Osteoblast (primary cell): ENCODE results near the gene PLEKHA6. TPM values are rescaled to one million over a fixed set of nuclear protein-coding genes. Genes with fewer than 3 reads are reported as not detected.

Experiments
- DNase-seq: peaks from one replicate; pipeline ENCODE4 v3.0.0; 2011; ENCODE audit warnings: low spot score, mixed read lengths; ENCODE audit not compliant: insufficient read length; ENCODE audit errors: missing footprints
- H2AFZ ChIP-seq: 2 replicates; pipeline ENCODE4 v1.6.0; 2011; ENCODE audit warnings: mild to moderate bottlenecking, low read length
- H3K27ac ChIP-seq: 2 replicates; pipeline ENCODE4 v1.5.1; 2011; ENCODE audit warnings: mild to moderate bottlenecking, low read depth, low read length, moderate library complexity
- H3K27me3 ChIP-seq: 2 replicates; pipeline ENCODE4 v1.6.0; 2012; ENCODE audit warnings: mild to moderate bottlenecking, control low read depth, inconsistent platforms, low read length, moderate library complexity; ENCODE audit not compliant: insufficient read depth
- H3K36me3 ChIP-seq: 2 replicates; pipeline ENCODE4 v1.5.1; 2011; ENCODE audit warnings: mild to moderate bottlenecking, low read length, control low read depth, moderate library complexity; ENCODE audit not compliant: insufficient read depth
- H3K4me1 ChIP-seq: 2 replicates; pipeline ENCODE4 v1.5.1; 2011; ENCODE audit warnings: mild to moderate bottlenecking, low read length, control low read depth, moderate library complexity; ENCODE audit not compliant: insufficient read depth
- H3K4me2 ChIP-seq: 2 replicates; pipeline ENCODE4 v1.6.0; 2011; ENCODE audit warnings: mild to moderate bottlenecking, low read length; ENCODE audit not compliant: insufficient read depth
- H3K4me3 ChIP-seq: fragments of 200-600 bp; sonication (generic); 3 replicates; pipeline ENCODE4 v1.5.1; 2012; ENCODE audit warnings: mild to moderate bottlenecking, low read length, inconsistent platforms; ENCODE audit not compliant: insufficient read depth
- H3K79me2 ChIP-seq: 2 replicates; pipeline ENCODE4 v1.6.0; 2012; ENCODE audit warnings: mild to moderate bottlenecking, low read length, control low read depth, inconsistent platforms; ENCODE audit not compliant: insufficient read depth
- H3K9me3 ChIP-seq: 2 replicates; pipeline ENCODE4 v1.5.1; 2011; ENCODE audit warnings: low read depth, low read length, control low read depth
- H4K20me1 ChIP-seq: 2 replicates; pipeline ENCODE4 v1.6.0; 2012; ENCODE audit warnings: mild to moderate bottlenecking, low read length, control low read depth; ENCODE audit not compliant: insufficient read depth
- CTCF ChIP-seq: IDR thresholded peaks from 2 replicates; pipeline ENCODE4 v1.5.1; 2011; ENCODE audit warnings: mild to moderate bottlenecking, low read depth, low read length, moderate library complexity; ENCODE audit errors: extremely low read depth
- total RNA-seq: library from RNA; depleted of rRNA; stranded (reverse); fragments of >200 nt; gene quantifications from 2 replicates; pipeline ENCODE4 v1.2.3, GENCODE V29; 2012

The PLEKHA6 gene
- total RNA-seq, 1 donor: 0.36 TPM

DNA sequence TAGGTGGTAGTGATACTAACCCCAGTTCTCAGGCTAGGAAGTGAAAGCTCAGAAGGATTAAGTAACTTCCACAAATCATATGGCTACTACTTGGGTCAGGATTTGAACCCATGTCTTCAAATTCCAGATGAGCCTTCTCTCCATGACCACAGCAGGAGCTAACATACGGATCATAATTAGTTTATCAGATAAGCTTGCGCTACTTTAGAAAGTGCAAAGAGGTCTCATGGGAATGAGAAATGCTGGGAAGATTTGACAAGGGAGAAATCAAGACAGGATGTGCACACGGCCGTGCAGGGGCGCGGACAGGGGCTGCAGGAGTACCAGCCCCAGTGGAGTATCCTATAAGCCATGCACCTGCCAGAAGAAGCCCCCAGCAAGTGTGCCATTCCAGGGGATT lies 5.2 kb downstream of the PLEKHA6 start:
- no peak for DNase-seq
- no peaks in the 10 kb centered on the region for H3K36me3 ChIP-seq
- no peaks in the 10 kb centered on the region for H3K79me2 ChIP-seq
- H3K27ac ChIP-seq: no peak overlapping the region
- peaks cover 8% of the 10 kb centered on the region for H3K27me3 ChIP-seq
- H2AFZ ChIP-seq: no peak overlapping the region
- no peaks in the 10 kb centered on the region for H3K4me1 ChIP-seq
- no peak overlapping the region for H3K4me3 ChIP-seq
- no peak for TF ChIP-seq CTCF
- no peaks in the 10 kb centered on the region for H4K20me1 ChIP-seq
- H3K9me3 ChIP-seq: no peaks in the 10 kb centered on the region
- no peak overlapping the region for H3K4me2 ChIP-seq

DNA sequence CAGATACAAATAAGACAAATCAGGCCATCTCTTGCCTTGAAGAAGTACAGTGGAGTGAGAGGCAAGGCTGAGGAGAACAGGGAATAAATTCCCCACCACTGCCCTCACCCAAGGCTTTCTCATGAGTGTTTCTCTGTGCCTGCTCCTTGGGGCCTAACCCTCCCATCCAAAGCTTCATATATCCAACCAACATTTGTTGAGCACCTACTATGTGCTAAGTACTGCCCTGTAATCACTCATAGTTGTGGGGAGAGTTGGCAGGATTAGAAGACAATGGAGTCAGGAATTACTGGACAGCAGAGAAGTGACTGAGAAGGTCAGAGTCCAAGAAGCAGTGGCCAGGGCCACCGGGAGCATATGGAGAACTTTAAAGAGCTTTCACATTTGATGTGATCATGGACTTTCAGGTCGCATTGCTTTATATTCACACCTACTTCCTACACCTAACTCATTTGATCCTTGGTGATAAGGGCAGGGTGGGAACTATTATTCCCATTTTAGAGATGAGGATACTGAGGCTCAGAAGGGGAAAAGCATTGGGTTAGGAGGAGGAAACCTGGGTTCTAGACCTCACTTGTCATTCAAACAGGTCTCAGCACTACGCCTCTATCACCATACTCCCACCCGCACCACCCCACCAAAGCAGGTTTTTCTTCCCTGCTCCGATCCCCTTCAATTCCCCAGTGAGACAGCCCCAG lies 6.4 kb downstream of the PLEKHA6 start:
- no peak overlapping the region for H3K27ac ChIP-seq
- H3K9me3 ChIP-seq: no peaks in the 10 kb centered on the region
- no peaks in the 10 kb centered on the region for H4K20me1 ChIP-seq
- no peaks in the 10 kb centered on the region for H3K4me1 ChIP-seq
- no peaks in the 10 kb centered on the region for H3K36me3 ChIP-seq
- no peak for TF ChIP-seq CTCF
- H3K79me2 ChIP-seq: no peaks in the 10 kb centered on the region
- H3K27me3 ChIP-seq: peaks cover 8% of the 10 kb centered on the region
- H2AFZ ChIP-seq: no peak overlapping the region
- H3K4me2 ChIP-seq: no peak overlapping the region
- no peak overlapping the region for H3K4me3 ChIP-seq
- DNase-seq: peak; percentile 68

- no peak overlapping the region for H3K4me3 ChIP-seq
- no peaks in the 10 kb centered on the region for H3K79me2 ChIP-seq
Observed at GRCh38 chr1:204350857-204351573, 8.7 kb downstream of the PLEKHA6 start.

More at GRCh38 chr1:204350857-204351573, 8.7 kb downstream of the PLEKHA6 start:
- no peak for TF ChIP-seq CTCF
- peaks cover 2% of the 10 kb centered on the region for H3K27me3 ChIP-seq
- no peaks in the 10 kb centered on the region for H4K20me1 ChIP-seq
- H3K4me2 ChIP-seq: peak overlapping the region; percentile 66
- no peaks in the 10 kb centered on the region for H3K36me3 ChIP-seq
- no peaks in the 10 kb centered on the region for H3K9me3 ChIP-seq
- no peak overlapping the region for H3K27ac ChIP-seq
- no peaks in the 10 kb centered on the region for H3K4me1 ChIP-seq
- no peak for DNase-seq
- peak overlapping the region; percentile 70 for H2AFZ ChIP-seq
